ENCODE measurements around the gene ZNF862.

The ZNF862 gene

GRCh38 chr7:149832332-149833041, 5.7 kb upstream of the ZNF862 start:
- TF ChIP-seq FOXP2 (optimal IDR thresholded peaks at IDR 0.05; ENCODE audit: borderline replicate concordance, extremely low read depth, extremely low read length, insufficient read depth) = no peak
- TF ChIP-seq REST (IDR thresholded peaks at IDR 0.05; ENCODE audit: insufficient read depth in 1 of 2, low read depth in 2 of 2, low read length in 2 of 2) = no peak
- TF ChIP-seq TAF1 (IDR thresholded peaks at IDR 0.05; ENCODE audit: borderline replicate concordance, insufficient read depth, low read length) = no peak
- no peak for TF ChIP-seq SIN3A (IDR thresholded peaks at IDR 0.05; ENCODE audit: borderline replicate concordance, insufficient read depth, low read length)
- no peak for TF ChIP-seq POLR2AphosphoS5 (IDR thresholded peaks at IDR 0.05; ENCODE audit: low read depth, low read length)

- no peak for TF ChIP-seq SIN3A (IDR thresholded peaks at IDR 0.05; ENCODE audit: borderline replicate concordance, insufficient read depth, low read length)
- no peak for TF ChIP-seq TAF1 (IDR thresholded peaks at IDR 0.05; ENCODE audit: borderline replicate concordance, insufficient read depth, low read length)
- TF ChIP-seq REST (IDR thresholded peaks at IDR 0.05; ENCODE audit: insufficient read depth in 1 of 2, low read depth in 2 of 2, low read length in 2 of 2) = no peak
- TF ChIP-seq POLR2AphosphoS5 (IDR thresholded peaks at IDR 0.05; ENCODE audit: low read depth, low read length) = no peak
- TF ChIP-seq FOXP2 (optimal IDR thresholded peaks at IDR 0.05; ENCODE audit: borderline replicate concordance, extremely low read depth, extremely low read length, insufficient read depth) = no peak
Observed at GRCh38 chr7:149833495-149834130, 4.6 kb upstream of the ZNF862 start.

GRCh38 chr7:149834601-149835000, 3.6 kb upstream of the ZNF862 start:
- no peak for TF ChIP-seq POLR2AphosphoS5 (IDR thresholded peaks at IDR 0.05; ENCODE audit: low read depth, low read length)

GRCh38 chr7:149836434-149836833, 1.7 kb upstream of the ZNF862 start:
- TF ChIP-seq FOXP2 (optimal IDR thresholded peaks at IDR 0.05; ENCODE audit: borderline replicate concordance, extremely low read depth, extremely low read length, insufficient read depth) = no peak
- TF ChIP-seq REST (IDR thresholded peaks at IDR 0.05; ENCODE audit: insufficient read depth in 1 of 2, low read depth in 2 of 2, low read length in 2 of 2) = no peak
- no peak for TF ChIP-seq POLR2AphosphoS5 (IDR thresholded peaks at IDR 0.05; ENCODE audit: low read depth, low read length)
- TF ChIP-seq TAF1 (IDR thresholded peaks at IDR 0.05; ENCODE audit: borderline replicate concordance, insufficient read depth, low read length) = no peak
- no peak for TF ChIP-seq SIN3A (IDR thresholded peaks at IDR 0.05; ENCODE audit: borderline replicate concordance, insufficient read depth, low read length)

- TF ChIP-seq SIN3A (IDR thresholded peaks at IDR 0.05; ENCODE audit: borderline replicate concordance, insufficient read depth, low read length) (no peak), TAF1 (IDR thresholded peaks at IDR 0.05; ENCODE audit: borderline replicate concordance, insufficient read depth, low read length) (no peak), REST (IDR thresholded peaks at IDR 0.05; ENCODE audit: insufficient read depth in 1 of 2, low read depth in 2 of 2, low read length in 2 of 2) (no peak)
Observed at GRCh38 chr7:149837564-149838223, 481 bp upstream of the ZNF862 start.

Measured in PFSK-1 (cell line).